ENCODE measurements around the gene OR7G3.

DNA sequence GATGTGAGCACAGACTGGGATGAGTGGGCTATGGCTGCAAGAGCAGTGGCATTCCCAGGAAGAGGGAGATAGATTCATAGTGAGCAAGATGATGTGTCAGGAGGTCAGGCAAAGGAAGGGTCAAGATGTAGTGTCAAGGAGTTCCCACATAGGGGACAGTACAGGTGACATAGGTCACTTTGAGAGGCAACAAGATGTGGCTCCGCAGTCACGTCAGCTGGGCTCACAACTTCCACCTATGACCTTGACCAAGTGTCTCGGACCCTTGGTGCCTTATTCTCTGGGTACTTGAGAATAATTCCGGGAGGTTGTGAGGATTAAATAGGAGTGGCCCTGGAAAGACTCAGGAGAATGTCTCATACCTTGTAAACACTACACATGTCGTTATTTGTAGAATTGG lies 23.9 kb upstream of the OR7G3 start:
- TF ChIP-seq, protein P1, sequence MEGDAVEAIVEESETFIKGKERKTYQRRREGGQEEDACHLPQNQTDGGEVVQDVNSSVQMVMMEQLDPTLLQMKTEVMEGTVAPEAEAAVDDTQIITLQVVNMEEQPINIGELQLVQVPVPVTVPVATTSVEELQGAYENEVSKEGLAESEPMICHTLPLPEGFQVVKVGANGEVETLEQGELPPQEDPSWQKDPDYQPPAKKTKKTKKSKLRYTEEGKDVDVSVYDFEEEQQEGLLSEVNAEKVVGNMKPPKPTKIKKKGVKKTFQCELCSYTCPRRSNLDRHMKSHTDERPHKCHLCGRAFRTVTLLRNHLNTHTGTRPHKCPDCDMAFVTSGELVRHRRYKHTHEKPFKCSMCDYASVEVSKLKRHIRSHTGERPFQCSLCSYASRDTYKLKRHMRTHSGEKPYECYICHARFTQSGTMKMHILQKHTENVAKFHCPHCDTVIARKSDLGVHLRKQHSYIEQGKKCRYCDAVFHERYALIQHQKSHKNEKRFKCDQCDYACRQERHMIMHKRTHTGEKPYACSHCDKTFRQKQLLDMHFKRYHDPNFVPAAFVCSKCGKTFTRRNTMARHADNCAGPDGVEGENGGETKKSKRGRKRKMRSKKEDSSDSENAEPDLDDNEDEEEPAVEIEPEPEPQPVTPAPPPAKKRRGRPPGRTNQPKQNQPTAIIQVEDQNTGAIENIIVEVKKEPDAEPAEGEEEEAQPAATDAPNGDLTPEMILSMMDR (IDR thresholded peaks at IDR 0.05): no peak
- no peak for TF ChIP-seq EZH2 (IDR thresholded peaks at IDR 0.05; ENCODE audit: borderline replicate concordance, insufficient read depth, low read depth, low read length, poor library complexity, severe bottlenecking)

Measured in B cell (primary cell).